ENCODE results near the gene LCLAT1. TPM values are rescaled to one million over a fixed set of nuclear protein-coding genes. Genes with fewer than 3 reads are reported as not detected.

Gene LCLAT1
- total and polyA plus RNA-seq, 4 donors, result 10.3 to 21.1 (median 11.9) TPM

GRCh38 chr2:30437809-30438548, 9.1 kb upstream of the LCLAT1 start:
- WGBS (ENCODE audit: insufficient coverage), result 89% methylated on average over 2 of the region's 4 CpGs
- DNase-seq (ENCODE audit: low read depth in 4 of 6, low spot score in 6 of 6), result no peak
- Histone ChIP-seq H3K36me3 (ENCODE audit: control insufficient read depth, insufficient read depth, low read length) (no peaks in the 10 kb centered on the region), H3K9me3 (ENCODE audit: control insufficient read depth, insufficient read depth, low read length) (no peaks in the 10 kb centered on the region), H3K27ac (ENCODE audit: low read depth, low read length) (no peak overlapping the region), H3K27me3 (ENCODE audit: control insufficient read depth, insufficient read depth, low read length) (no peaks in the 10 kb centered on the region), H3K4me3 (ENCODE audit: low read depth, low read length) (no peak overlapping the region), H3K4me1 (ENCODE audit: control insufficient read depth, insufficient read depth, low read length) (peaks cover 4% of the 10 kb centered on the region)

DNA sequence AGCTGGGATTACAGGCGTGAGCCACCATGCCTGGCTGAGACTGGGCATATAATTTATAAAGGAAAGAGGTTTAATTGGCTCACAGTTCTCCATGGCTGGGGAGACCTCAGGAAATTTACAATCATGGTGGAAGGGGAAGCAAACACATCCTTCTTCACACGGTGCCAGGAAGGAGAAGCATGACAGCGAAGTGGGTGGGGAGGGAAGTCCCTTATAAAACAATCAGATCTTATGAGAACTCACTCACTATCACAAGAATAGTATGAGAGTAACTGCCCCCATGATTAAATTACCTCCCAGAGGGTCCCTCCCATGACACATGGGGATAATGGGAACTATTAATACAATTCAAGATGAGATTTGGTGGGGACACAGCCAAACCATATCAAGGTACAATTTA, 7.8 kb upstream of the LCLAT1 start:
- H3K4me3 ChIP-seq (ENCODE audit: low read depth, low read length), result no peak overlapping the region
- DNase-seq (ENCODE audit: low read depth in 4 of 6, low spot score in 6 of 6), result no peak
- H3K4me1 ChIP-seq (ENCODE audit: control insufficient read depth, insufficient read depth, low read length), result no peaks in the 10 kb centered on the region
- no peak overlapping the region for H3K27ac ChIP-seq (ENCODE audit: low read depth, low read length)
- no peaks in the 10 kb centered on the region for H3K36me3 ChIP-seq (ENCODE audit: control insufficient read depth, insufficient read depth, low read length)
- no peaks in the 10 kb centered on the region for H3K27me3 ChIP-seq (ENCODE audit: control insufficient read depth, insufficient read depth, low read length)
- no peaks in the 10 kb centered on the region for H3K9me3 ChIP-seq (ENCODE audit: control insufficient read depth, insufficient read depth, low read length)
- WGBS (ENCODE audit: insufficient coverage), result 88% methylated on average over 1 of the region's 3 CpGs

GRCh38 chr2:30439879-30440278, 7.2 kb upstream of the LCLAT1 start:
- Histone ChIP-seq H3K4me3 (ENCODE audit: low read depth, low read length) (no peak overlapping the region), H3K4me1 (ENCODE audit: control insufficient read depth, insufficient read depth, low read length) (no peaks in the 10 kb centered on the region), H3K27ac (ENCODE audit: low read depth, low read length) (no peak overlapping the region), H3K9me3 (ENCODE audit: control insufficient read depth, insufficient read depth, low read length) (no peaks in the 10 kb centered on the region), H3K27me3 (ENCODE audit: control insufficient read depth, insufficient read depth, low read length) (no peaks in the 10 kb centered on the region), H3K36me3 (ENCODE audit: control insufficient read depth, insufficient read depth, low read length) (no peaks in the 10 kb centered on the region)
- 97% methylated on average over 3 of the region's 5 CpGs for WGBS (ENCODE audit: insufficient coverage)
- no peak for DNase-seq (ENCODE audit: low read depth in 4 of 6, low spot score in 6 of 6)

DNA sequence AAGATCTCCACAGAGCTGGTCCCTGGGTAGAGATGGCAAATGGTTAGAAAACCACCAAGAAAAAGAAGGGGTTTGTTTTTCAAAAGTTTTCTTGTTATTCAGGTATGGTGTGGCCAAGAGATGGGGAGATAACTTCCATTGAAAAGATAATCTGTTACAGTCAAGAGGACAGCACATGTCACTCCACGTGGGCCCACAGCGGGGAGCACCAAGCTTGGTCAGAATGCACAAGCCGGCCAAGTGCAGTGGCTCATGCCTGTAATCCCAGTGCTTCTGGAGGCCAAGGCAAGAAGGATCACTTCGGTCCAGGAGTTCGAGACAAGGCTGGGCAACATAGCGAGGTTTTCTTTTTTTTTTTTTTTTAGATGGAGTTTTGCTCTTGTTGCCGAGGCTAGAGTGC, 6.0 kb upstream of the LCLAT1 start:
- no peak overlapping the region for H3K27ac ChIP-seq (ENCODE audit: low read depth, low read length)
- no peaks in the 10 kb centered on the region for H3K9me3 ChIP-seq (ENCODE audit: control insufficient read depth, insufficient read depth, low read length)
- H3K4me3 ChIP-seq (ENCODE audit: low read depth, low read length), result no peak overlapping the region
- H3K4me1 ChIP-seq (ENCODE audit: control insufficient read depth, insufficient read depth, low read length), result no peaks in the 10 kb centered on the region
- H3K36me3 ChIP-seq (ENCODE audit: control insufficient read depth, insufficient read depth, low read length), result no peaks in the 10 kb centered on the region
- H3K27me3 ChIP-seq (ENCODE audit: control insufficient read depth, insufficient read depth, low read length), result no peaks in the 10 kb centered on the region
- DNase-seq (ENCODE audit: low read depth in 4 of 6, low spot score in 6 of 6), result no peak
- 88% methylated on average over 3 of the region's 7 CpGs for WGBS (ENCODE audit: insufficient coverage)

GRCh38 chr2:30443081-30443480, 4.0 kb upstream of the LCLAT1 start:
- DNase-seq (ENCODE audit: low read depth in 4 of 6, low spot score in 6 of 6), result no peak
- no peak overlapping the region for H3K4me3 ChIP-seq (ENCODE audit: low read depth, low read length)

DNA sequence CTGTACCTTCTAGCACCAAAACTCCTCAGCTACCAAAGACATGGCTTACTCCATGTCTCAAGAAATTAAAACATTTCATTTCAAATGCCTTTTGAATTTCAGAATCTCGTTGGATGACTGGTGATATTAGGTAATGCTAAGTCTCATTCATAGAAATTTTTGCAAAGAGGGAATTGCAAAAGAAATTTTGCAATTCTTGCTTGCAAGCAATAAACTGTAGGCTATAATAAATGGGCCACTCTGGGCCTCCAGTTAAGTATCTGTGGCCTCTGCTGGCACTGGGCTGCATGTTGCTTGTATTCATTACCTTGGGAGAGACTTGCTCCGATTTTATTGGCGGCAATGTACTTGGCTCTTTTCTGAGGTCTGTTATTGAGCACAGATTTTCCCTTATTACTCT, 2.8 kb upstream of the LCLAT1 start:
- H3K27me3 ChIP-seq (ENCODE audit: control insufficient read depth, insufficient read depth, low read length), result no peaks in the 10 kb centered on the region
- peaks cover 5% of the 10 kb centered on the region for H3K4me1 ChIP-seq (ENCODE audit: control insufficient read depth, insufficient read depth, low read length)
- H3K36me3 ChIP-seq (ENCODE audit: control insufficient read depth, insufficient read depth, low read length), result no peaks in the 10 kb centered on the region
- H3K27ac ChIP-seq (ENCODE audit: low read depth, low read length), result no peak overlapping the region
- no peaks in the 10 kb centered on the region for H3K9me3 ChIP-seq (ENCODE audit: control insufficient read depth, insufficient read depth, low read length)
- no peak overlapping the region for H3K4me3 ChIP-seq (ENCODE audit: low read depth, low read length)
- DNase-seq (ENCODE audit: low read depth in 4 of 6, low spot score in 6 of 6), result peak in 1 of 6 donors; percentile 38
- no CpG with 5 or more reads among the region's 3 CpGs for WGBS (ENCODE audit: insufficient coverage)

More at GRCh38 chr2:30443081-30443480, 4.0 kb upstream of the LCLAT1 start:
- H3K27ac ChIP-seq (ENCODE audit: low read depth, low read length), result no peak overlapping the region
- peaks cover 5% of the 10 kb centered on the region for H3K4me1 ChIP-seq (ENCODE audit: control insufficient read depth, insufficient read depth, low read length)
- no peaks in the 10 kb centered on the region for H3K36me3 ChIP-seq (ENCODE audit: control insufficient read depth, insufficient read depth, low read length)
- no peaks in the 10 kb centered on the region for H3K27me3 ChIP-seq (ENCODE audit: control insufficient read depth, insufficient read depth, low read length)
- H3K9me3 ChIP-seq (ENCODE audit: control insufficient read depth, insufficient read depth, low read length), result no peaks in the 10 kb centered on the region

- Histone ChIP-seq H3K9me3 (ENCODE audit: control insufficient read depth, insufficient read depth, low read length) (no peaks in the 10 kb centered on the region), H3K4me3 (ENCODE audit: low read depth, low read length) (no peak overlapping the region), H3K27ac (ENCODE audit: low read depth, low read length) (no peak overlapping the region), H3K4me1 (ENCODE audit: control insufficient read depth, insufficient read depth, low read length) (peaks cover 5% of the 10 kb centered on the region), H3K36me3 (ENCODE audit: control insufficient read depth, insufficient read depth, low read length) (no peaks in the 10 kb centered on the region), H3K27me3 (ENCODE audit: control insufficient read depth, insufficient read depth, low read length) (no peaks in the 10 kb centered on the region)
- WGBS (ENCODE audit: insufficient coverage), result 92% methylated on average over 4 of the region's 6 CpGs
- no peak for DNase-seq (ENCODE audit: low read depth in 4 of 6, low spot score in 6 of 6)
Observed at GRCh38 chr2:30445266-30445821, 1.7 kb upstream of the LCLAT1 start.

GRCh38 chr2:30446602-30447148, 371 bp upstream of the LCLAT1 start:
- 6% methylated on average over 12 of the region's 12 CpGs for WGBS (ENCODE audit: insufficient coverage)
- peak overlapping the region; percentile 42 for H3K27ac ChIP-seq (ENCODE audit: low read depth, low read length)

GRCh38 chr2:30448308-30448707, 1.3 kb downstream of the LCLAT1 start:
- DNase-seq (ENCODE audit: low read depth in 4 of 6, low spot score in 6 of 6), result no peak
- Histone ChIP-seq H3K27ac (ENCODE audit: low read depth, low read length) (no peak overlapping the region), H3K27me3 (ENCODE audit: control insufficient read depth, insufficient read depth, low read length) (no peaks in the 10 kb centered on the region), H3K9me3 (ENCODE audit: control insufficient read depth, insufficient read depth, low read length) (no peaks in the 10 kb centered on the region), H3K4me3 (ENCODE audit: low read depth, low read length) (no peak overlapping the region), H3K4me1 (ENCODE audit: control insufficient read depth, insufficient read depth, low read length) (peaks cover 5% of the 10 kb centered on the region), H3K36me3 (ENCODE audit: control insufficient read depth, insufficient read depth, low read length) (no peaks in the 10 kb centered on the region)
- 57% methylated on average over 2 of the region's 4 CpGs for WGBS (ENCODE audit: insufficient coverage)

More at GRCh38 chr2:30446602-30447148, 371 bp upstream of the LCLAT1 start:
- H3K4me3 ChIP-seq (ENCODE audit: low read depth, low read length), result peak overlapping the region; percentile 95
- H3K36me3 ChIP-seq (ENCODE audit: control insufficient read depth, insufficient read depth, low read length), result no peaks in the 10 kb centered on the region
- no peak for DNase-seq (ENCODE audit: low read depth in 4 of 6, low spot score in 6 of 6)
- peaks cover 5% of the 10 kb centered on the region for H3K4me1 ChIP-seq (ENCODE audit: control insufficient read depth, insufficient read depth, low read length)
- no peaks in the 10 kb centered on the region for H3K27me3 ChIP-seq (ENCODE audit: control insufficient read depth, insufficient read depth, low read length)
- no peaks in the 10 kb centered on the region for H3K9me3 ChIP-seq (ENCODE audit: control insufficient read depth, insufficient read depth, low read length)

- WGBS (ENCODE audit: insufficient coverage), result no CpG with 5 or more reads among the region's 2 CpGs
- no peak for DNase-seq (ENCODE audit: low read depth in 4 of 6, low spot score in 6 of 6)
- Histone ChIP-seq H3K4me3 (ENCODE audit: low read depth, low read length) (no peak overlapping the region), H3K36me3 (ENCODE audit: control insufficient read depth, insufficient read depth, low read length) (no peaks in the 10 kb centered on the region), H3K9me3 (ENCODE audit: control insufficient read depth, insufficient read depth, low read length) (no peaks in the 10 kb centered on the region), H3K27me3 (ENCODE audit: control insufficient read depth, insufficient read depth, low read length) (no peaks in the 10 kb centered on the region), H3K4me1 (ENCODE audit: control insufficient read depth, insufficient read depth, low read length) (peaks cover 5% of the 10 kb centered on the region), H3K27ac (ENCODE audit: low read depth, low read length) (no peak overlapping the region)
Observed at GRCh38 chr2:30448866-30449265, 1.8 kb downstream of the LCLAT1 start.

All from spinal cord (tissue), 10 donors.